OCI-LY3 (cell line): ENCODE data around the gene BHLHE40.

Experiments used
- EZH2phosphoT487 ChIP-seq: fragments of 200-600 bp; shearing (Covaris generic); IDR thresholded peaks from 2 replicates; pipeline ENCODE4 v1.6.1; 2018; ENCODE audit warnings: antibody characterized with exemption, mixed run types, low read depth
- TF ChIP-seq, protein P1 (sequence below): fragments of 200-600, 300-600 bp; sonication (generic); IDR thresholded peaks from 2 replicates; pipeline ENCODE4 v1.5.1; 2014; ENCODE audit warnings: antibody characterized with exemption, low read length, low read depth

DNA sequence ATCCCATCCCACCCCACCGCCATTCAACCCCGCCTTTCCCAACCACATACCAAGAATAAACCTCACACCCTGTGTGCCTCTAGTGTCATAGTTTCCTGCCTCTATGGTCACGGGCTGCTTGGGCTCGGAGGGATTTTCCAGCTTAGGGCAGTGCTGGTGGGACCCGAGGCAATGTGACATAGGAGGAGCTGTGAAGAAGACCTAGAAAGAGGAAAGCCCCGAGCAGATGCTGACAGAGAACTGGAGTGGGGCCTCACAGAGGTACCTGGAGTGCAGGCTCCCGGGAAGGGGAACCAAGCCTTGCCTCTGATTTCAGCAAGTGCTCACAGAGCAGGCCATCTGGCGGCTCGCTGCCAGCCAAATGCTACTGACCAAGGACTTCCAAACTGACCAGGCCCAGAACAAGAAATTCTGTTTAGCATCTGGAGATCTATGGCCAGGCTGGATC is 27.5 kb downstream of the BHLHE40 start:
- TF ChIP-seq, protein P1, sequence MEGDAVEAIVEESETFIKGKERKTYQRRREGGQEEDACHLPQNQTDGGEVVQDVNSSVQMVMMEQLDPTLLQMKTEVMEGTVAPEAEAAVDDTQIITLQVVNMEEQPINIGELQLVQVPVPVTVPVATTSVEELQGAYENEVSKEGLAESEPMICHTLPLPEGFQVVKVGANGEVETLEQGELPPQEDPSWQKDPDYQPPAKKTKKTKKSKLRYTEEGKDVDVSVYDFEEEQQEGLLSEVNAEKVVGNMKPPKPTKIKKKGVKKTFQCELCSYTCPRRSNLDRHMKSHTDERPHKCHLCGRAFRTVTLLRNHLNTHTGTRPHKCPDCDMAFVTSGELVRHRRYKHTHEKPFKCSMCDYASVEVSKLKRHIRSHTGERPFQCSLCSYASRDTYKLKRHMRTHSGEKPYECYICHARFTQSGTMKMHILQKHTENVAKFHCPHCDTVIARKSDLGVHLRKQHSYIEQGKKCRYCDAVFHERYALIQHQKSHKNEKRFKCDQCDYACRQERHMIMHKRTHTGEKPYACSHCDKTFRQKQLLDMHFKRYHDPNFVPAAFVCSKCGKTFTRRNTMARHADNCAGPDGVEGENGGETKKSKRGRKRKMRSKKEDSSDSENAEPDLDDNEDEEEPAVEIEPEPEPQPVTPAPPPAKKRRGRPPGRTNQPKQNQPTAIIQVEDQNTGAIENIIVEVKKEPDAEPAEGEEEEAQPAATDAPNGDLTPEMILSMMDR: peak; percentile 22; the same call in 1 of the 2 replicates
- no peak for TF ChIP-seq EZH2phosphoT487
